Neural progenitor cell (in vitro differentiated cells): ENCODE data around the gene STK11IP.

Experiments used
- CTCF ChIP-seq: fragments of 200-600 bp; sonication (generic); IDR thresholded peaks from 2 replicates; pipeline ENCODE4 v1.5.1; 2017; ENCODE audit warnings: antibody characterized with exemption, mild to moderate bottlenecking
- EZH2 ChIP-seq: fragments of 200-600 bp; sonication (generic); IDR thresholded peaks from 2 replicates; pipeline ENCODE4 v1.6.1; 2017; ENCODE audit warnings: antibody characterized with exemption, mild to moderate bottlenecking, moderate library complexity

DNA sequence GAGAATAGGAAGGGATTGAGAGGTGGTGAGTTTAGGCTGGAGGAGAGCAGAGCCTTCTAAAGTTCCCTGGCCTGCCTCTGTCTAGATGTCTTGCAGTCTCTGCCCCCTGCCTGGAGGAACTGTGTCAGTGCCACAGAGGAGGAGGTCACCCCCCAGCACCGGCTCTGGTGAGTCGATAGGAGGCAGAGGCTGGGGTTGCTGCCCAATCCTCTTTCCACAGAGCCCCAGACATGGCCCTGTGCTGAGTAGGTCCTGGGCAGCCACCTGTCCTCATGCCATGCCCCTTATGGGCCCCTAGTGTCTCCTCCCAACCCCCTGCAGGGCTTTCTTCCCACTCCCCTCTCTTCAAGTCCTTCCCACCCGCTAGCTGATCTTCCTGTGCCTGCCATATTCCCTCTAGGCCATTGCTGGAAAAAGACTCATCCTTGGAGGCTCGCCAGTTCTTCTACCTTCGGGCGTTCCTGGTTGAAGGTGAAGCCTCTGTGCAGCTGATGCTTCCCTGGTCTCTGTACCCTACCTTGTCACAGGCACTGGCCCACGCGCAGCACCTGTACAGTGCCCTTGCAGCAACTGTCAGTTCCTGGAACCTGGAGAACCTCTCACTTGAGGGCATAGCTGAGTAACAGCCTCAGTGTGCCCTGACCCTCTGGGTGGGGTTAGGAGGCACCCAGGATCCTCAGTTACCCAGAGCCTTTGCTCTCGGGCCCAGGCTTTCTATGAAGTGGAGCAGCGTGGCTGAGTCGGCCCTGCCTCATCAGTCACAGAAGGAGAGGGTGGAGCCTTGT is 16.6 kb downstream of the STK11IP start:
- TF ChIP-seq EZH2 (no peak), CTCF (no peak)
